RWPE2 (cell line): Measurements from ENCODE around the gene COG4.

Experiments
- ATAC-seq: fragments of 200-7000 bp; cut with Tn5 transposase; 3 replicates; pipeline ENCODE4 v1.9.1; 2021; ENCODE audit warnings: low read depth
- DNase-seq: peaks from one replicate; pipeline ENCODE4 v3.0.0-alpha.2; 2020; ENCODE audit warnings: low spot score
- H3K27ac ChIP-seq: fragments of 450-650 bp; 2 replicates; pipeline ENCODE4 v1.5.1; 2017; ENCODE audit warnings: mild to moderate bottlenecking; ENCODE audit not compliant: poor library complexity, severe bottlenecking
- H3K27me3 ChIP-seq: fragments of 250-450 bp; sonication (Bioruptor Pico); 2 replicates; pipeline ENCODE4 v1.5.1; 2021; ENCODE audit warnings: mild to moderate bottlenecking, moderate library complexity; ENCODE audit not compliant: insufficient read depth, poor library complexity, severe bottlenecking
- H3K36me3 ChIP-seq: fragments of 250-450 bp; sonication (Bioruptor Pico); 2 replicates; pipeline ENCODE4 v1.5.1; 2020; ENCODE audit warnings: low read depth, mild to moderate bottlenecking, moderate library complexity
- H3K4me1 ChIP-seq: fragments of 250-450 bp; sonication (Bioruptor Pico); 2 replicates; pipeline ENCODE4 v1.5.1; 2021; ENCODE audit warnings: mild to moderate bottlenecking, moderate library complexity; ENCODE audit not compliant: insufficient read depth, poor library complexity, severe bottlenecking
- H3K4me3 ChIP-seq: fragments of 250-450 bp; sonication (Bioruptor Pico); 2 replicates; pipeline ENCODE4 v1.5.1; 2021; ENCODE audit warnings: mild to moderate bottlenecking, moderate library complexity; ENCODE audit not compliant: severe bottlenecking
- H3K9me3 ChIP-seq: fragments of 250-450 bp; sonication (Bioruptor Pico); 2 replicates; pipeline ENCODE4 v1.5.1; 2021; ENCODE audit warnings: mild to moderate bottlenecking, moderate library complexity; ENCODE audit not compliant: severe bottlenecking
- CTCF ChIP-seq: fragments of 450-650 bp; IDR thresholded peaks from one replicate; pipeline ENCODE4 v1.5.1; 2017; ENCODE audit warnings: mild to moderate bottlenecking, moderate library complexity; ENCODE audit not compliant: poor library complexity, severe bottlenecking

The COG4 gene

DNA sequence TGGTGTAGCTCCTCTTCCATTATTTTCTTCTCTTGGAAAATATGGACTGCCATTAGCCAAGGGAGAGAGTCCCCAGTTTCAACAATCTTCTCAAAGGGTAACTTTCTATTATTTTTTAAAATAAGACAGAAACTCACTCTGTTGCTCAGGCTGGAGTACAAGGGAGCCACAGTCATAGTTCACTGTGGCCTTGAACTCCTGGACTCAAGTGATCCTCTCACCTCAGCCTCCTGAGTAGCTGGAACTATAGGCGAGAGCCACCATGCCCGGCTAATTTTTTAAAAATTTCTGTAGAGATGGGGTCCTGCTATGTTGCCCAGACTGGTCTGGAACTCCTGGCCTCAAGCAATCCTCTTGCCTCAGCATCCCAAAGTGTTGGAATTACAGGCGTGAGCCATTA, 13.1 kb downstream of the COG4 start:
- no peaks in the 10 kb centered on the region for H3K27me3 ChIP-seq
- DNase-seq (no peak), ATAC-seq (no peak)
- peaks cover 81% of the 10 kb centered on the region for H3K36me3 ChIP-seq
- TF ChIP-seq CTCF, result no peak
- H3K27ac ChIP-seq, result no peak overlapping the region
- H3K9me3 ChIP-seq, result no peaks in the 10 kb centered on the region
- peaks cover 3% of the 10 kb centered on the region for H3K4me1 ChIP-seq
- no peak overlapping the region for H3K4me3 ChIP-seq

- Histone ChIP-seq H3K27ac (no peak overlapping the region), H3K4me1 (peaks cover 3% of the 10 kb centered on the region), H3K4me3 (no peak overlapping the region), H3K36me3 (peaks cover 78% of the 10 kb centered on the region), H3K27me3 (no peaks in the 10 kb centered on the region), H3K9me3 (no peaks in the 10 kb centered on the region)
- no peak for DNase-seq
- peak; percentile 38 for TF ChIP-seq CTCF
- no peak for ATAC-seq
Measured at GRCh38 chr16:70508752-70509151, 14.6 kb downstream of the COG4 start.

DNA sequence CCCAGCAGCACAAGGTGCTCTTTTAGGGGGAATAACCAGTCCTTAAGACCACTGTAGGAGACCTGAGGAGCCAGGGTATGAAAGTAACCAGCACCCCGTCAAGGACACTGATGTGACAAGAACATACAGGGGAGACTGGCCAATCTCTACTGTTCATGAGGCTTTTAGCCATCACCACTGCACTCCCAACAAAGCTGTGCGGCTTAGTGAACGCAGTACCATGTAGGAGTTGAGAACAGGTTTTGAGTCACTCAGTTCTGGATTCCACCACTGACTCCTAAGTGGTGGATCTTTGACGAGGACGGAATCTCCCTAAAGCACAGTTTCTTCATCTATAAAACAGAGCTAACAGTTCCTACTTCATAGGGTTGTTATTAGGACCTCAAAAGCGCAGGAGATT, 26.8 kb downstream of the COG4 start:
- peaks cover 89% of the 10 kb centered on the region for H3K36me3 ChIP-seq
- TF ChIP-seq CTCF, result no peak

DNA sequence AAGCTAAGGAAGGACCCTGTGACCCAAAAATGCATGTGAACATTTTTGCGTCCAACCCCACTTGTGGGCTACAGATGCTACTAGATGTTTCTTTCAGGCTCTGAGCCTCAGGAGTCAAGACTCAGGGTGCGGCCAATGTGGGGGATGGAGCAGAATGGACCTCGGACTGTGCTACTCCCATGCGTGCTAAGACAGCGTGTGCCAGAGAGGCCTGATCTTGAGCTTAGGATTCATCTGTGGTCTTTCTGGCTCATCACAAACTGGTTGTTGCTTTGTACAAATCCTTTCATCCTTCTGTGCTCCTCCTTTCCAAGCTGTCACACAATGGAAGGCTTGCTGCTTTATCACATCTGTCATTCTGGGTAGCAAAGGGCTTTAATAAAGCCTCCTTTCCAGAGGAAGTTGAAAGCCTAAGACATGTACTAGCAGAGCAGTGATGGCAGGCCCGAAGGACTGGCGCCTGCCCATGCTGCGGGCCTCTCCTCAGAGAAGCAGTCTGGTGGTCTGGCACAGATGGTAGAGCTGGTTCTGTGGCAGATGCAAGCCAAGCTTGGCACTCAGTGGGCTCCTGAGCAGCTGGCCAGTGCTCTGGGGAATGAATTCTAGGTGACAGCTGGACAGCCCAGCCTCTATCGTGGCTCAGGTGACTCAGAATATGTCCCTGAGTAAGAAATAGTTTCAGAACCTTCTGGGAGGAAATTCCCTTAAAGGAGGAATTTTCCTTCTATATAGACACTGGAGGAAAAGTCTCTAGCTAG, 27.8 kb downstream of the COG4 start:
- DNase-seq, result no peak
- H3K27me3 ChIP-seq, result no peaks in the 10 kb centered on the region
- no peak for TF ChIP-seq CTCF
- ATAC-seq, result no peak
- H3K4me1 ChIP-seq, result no peaks in the 10 kb centered on the region
- peaks cover 86% of the 10 kb centered on the region for H3K36me3 ChIP-seq
- H3K27ac ChIP-seq, result no peak overlapping the region
- no peak overlapping the region for H3K4me3 ChIP-seq
- H3K9me3 ChIP-seq, result no peaks in the 10 kb centered on the region

More for the DNA sequence above, 26.8 kb downstream of the COG4 start:
- H3K27ac ChIP-seq, result no peak overlapping the region
- DNase-seq (no peak), ATAC-seq (no peak)
- H3K9me3 ChIP-seq, result no peaks in the 10 kb centered on the region
- H3K27me3 ChIP-seq, result no peaks in the 10 kb centered on the region
- H3K4me1 ChIP-seq, result no peaks in the 10 kb centered on the region
- no peak overlapping the region for H3K4me3 ChIP-seq

DNA sequence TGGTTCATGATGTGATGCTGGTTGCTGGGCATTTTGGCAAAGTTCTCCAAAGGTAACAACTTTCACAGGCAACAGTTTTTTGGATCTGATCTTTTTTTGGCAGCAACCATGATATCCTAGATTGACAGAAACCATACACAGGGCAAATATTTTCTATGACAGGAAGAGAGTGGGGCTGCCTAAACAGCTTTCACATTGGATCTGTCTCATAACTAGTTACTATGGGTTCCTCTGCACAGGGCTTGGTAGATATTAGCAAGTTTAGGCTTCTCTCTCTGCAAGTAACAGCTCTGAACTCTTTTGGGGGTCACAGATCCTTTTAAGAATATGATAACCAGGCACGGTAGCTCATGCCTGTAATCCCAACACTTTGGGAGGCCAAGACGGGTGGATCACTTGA, 28.6 kb downstream of the COG4 start:
- H3K9me3 ChIP-seq, result no peaks in the 10 kb centered on the region
- no peaks in the 10 kb centered on the region for H3K4me1 ChIP-seq
- no peak overlapping the region for H3K4me3 ChIP-seq
- no peaks in the 10 kb centered on the region for H3K27me3 ChIP-seq
- TF ChIP-seq CTCF, result no peak
- H3K36me3 ChIP-seq, result peaks cover 86% of the 10 kb centered on the region
- H3K27ac ChIP-seq, result no peak overlapping the region
- ATAC-seq (no peak), DNase-seq (no peak)
